AG09309 (cell line): ENCODE results near the gene CUEDC2.
"Not testable (repeated sequence)": the region's sequence is repeated elsewhere in the genome, so short reads cannot be mapped to it uniquely, and the experiment has no call there.

Experiments used
- DNase-seq: peaks from one replicate; pipeline ENCODE4 v3.0.0-alpha.2; 2010; ENCODE audit warnings: low read depth
- H3K4me3 ChIP-seq: 2 replicates; pipeline ENCODE4 v1.5.1; 2011; ENCODE audit warnings: mild to moderate bottlenecking, low read depth, low read length, moderate library complexity; ENCODE audit not compliant: control insufficient read depth
- CTCF ChIP-seq: IDR thresholded peaks from 2 replicates; pipeline ENCODE4 v1.5.1; 2011; ENCODE audit warnings: mild to moderate bottlenecking, low read depth, low read length, inconsistent platforms; ENCODE audit not compliant: insufficient read depth, control insufficient read depth; ENCODE audit errors: missing control alignments

The CUEDC2 gene

GRCh38 chr10:102462512-102463054 is 30.2 kb upstream of the CUEDC2 start:
- no peak overlapping the region for H3K4me3 ChIP-seq
- no peak for TF ChIP-seq CTCF
- no peak for DNase-seq

GRCh38 chr10:102461187-102462054 is 29.0 kb upstream of the CUEDC2 start:
- DNase-seq, result no peak
- H3K4me3 ChIP-seq, result peak overlapping the region; percentile 41

GRCh38 chr10:102460836-102461186 is 28.4 kb upstream of the CUEDC2 start:
- no peak for DNase-seq
- no peak overlapping the region; the same call in 1 of the 2 replicates for H3K4me3 ChIP-seq
- TF ChIP-seq CTCF, result no peak

More at GRCh38 chr10:102461187-102462054, 29.0 kb upstream of the CUEDC2 start:
- TF ChIP-seq CTCF, result no peak

- no peak overlapping the region for H3K4me3 ChIP-seq
- no peak for DNase-seq
- no peak for TF ChIP-seq CTCF
Observed at GRCh38 chr10:102458656-102459055, 26.3 kb upstream of the CUEDC2 start.

- no peak for TF ChIP-seq CTCF
- no peak for DNase-seq
- no peak overlapping the region for H3K4me3 ChIP-seq
Observed at GRCh38 chr10:102457591-102458150, 25.3 kb upstream of the CUEDC2 start.

- no peak overlapping the region for H3K4me3 ChIP-seq
- DNase-seq, result peak; percentile 66
- TF ChIP-seq CTCF, result no peak
Observed at GRCh38 chr10:102455893-102456471, 23.6 kb upstream of the CUEDC2 start.

GRCh38 chr10:102454662-102455487 is 22.5 kb upstream of the CUEDC2 start:
- DNase-seq, H3K4me3 ChIP-seq: not testable (repeated sequence)
